Stimulated activated naive CD4-positive, alpha-beta T cell treated with Interleukin-2 at 50 U/mL for 16 hours (primary cell): Measurements from ENCODE around the gene TLR9.
"Not testable (repeated sequence)": the region's sequence is repeated elsewhere in the genome, so short reads cannot be mapped to it uniquely, and the experiment has no call there.

ENCODE experiments used
- DNase-seq: peaks from one replicate; lab custom pipeline; 2025; lab: John Stamatoyannopoulos, UW

TLR9 gene

DNA sequence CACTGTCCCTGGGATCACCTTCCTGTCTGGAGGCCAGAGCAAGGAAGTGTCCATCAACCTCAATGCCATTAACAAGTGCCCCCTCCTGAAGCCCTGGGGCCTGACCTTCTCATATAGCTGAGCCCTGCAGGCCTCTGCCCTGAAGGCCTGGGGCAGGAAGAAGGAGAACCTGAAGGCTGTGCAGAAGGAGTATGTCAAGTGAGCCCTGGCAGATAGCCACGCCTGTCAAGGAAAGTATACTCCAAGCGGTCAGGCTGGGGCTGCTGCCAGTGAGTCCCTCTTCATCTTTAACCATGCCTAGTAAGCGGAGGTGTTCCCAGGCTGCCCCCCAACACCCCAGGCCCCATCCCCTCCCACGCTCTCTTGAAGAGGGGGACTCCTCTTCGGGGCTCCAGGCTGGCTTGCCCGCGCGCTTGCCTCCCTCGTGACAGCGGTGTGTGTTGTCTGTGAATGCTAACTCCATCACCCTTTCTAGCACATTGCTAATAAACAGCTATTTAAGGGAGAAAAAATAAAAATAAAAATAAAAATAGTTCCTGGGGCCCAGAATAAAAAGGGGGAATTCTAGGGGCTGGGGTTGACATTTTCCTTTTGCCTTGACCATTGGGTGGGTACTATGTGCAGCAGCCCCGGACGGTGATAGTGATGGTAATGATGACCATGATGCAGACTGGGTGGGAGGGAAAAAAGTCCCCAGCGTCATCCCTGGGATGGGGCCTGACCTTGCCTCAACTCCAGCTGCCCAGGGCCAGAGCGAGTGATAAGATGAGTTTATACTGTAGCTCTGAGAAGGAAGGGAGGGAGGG is 30.8 kb downstream of the TLR9 start:
- no peak for DNase-seq

DNA sequence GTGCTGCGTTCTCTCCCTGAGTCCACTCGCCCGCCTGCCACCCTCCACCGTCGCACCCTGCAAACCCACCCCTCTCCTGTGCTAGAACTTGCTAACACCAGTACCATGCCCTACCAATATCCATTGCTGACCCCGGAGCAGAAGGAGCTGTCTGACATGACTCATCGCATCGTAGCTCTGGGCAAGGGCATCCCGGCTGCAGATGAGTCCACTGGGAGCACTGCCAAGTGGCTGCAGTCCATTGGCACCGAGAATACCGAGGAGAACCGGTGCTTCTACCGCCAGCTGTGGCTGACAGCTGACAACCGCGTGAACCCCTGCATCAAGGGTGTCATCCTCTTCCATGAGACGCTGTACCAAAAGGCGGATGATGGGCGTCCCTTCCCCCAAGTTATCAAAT is 32.4 kb downstream of the TLR9 start:
- DNase-seq: no peak

DNA sequence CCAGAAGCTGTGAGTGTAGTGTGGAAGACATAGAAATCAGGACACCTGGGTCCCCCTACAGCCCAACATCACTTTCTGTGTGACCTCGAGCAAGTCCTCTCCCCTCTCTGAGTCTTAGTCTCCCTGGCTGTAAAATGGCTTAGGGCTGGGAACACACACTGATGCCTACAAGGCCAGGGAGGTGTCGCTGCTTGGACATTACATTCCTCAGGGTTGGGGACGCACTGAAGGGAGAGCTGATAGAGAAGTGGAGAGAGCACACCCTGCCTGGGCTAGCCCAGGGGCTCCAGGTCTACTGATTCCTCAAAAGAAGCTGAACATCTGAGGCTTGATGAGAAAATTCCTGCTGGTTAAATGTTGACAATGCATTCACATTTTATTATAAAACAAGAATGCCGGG is 33.8 kb downstream of the TLR9 start:
- DNase-seq: no peak

DNA sequence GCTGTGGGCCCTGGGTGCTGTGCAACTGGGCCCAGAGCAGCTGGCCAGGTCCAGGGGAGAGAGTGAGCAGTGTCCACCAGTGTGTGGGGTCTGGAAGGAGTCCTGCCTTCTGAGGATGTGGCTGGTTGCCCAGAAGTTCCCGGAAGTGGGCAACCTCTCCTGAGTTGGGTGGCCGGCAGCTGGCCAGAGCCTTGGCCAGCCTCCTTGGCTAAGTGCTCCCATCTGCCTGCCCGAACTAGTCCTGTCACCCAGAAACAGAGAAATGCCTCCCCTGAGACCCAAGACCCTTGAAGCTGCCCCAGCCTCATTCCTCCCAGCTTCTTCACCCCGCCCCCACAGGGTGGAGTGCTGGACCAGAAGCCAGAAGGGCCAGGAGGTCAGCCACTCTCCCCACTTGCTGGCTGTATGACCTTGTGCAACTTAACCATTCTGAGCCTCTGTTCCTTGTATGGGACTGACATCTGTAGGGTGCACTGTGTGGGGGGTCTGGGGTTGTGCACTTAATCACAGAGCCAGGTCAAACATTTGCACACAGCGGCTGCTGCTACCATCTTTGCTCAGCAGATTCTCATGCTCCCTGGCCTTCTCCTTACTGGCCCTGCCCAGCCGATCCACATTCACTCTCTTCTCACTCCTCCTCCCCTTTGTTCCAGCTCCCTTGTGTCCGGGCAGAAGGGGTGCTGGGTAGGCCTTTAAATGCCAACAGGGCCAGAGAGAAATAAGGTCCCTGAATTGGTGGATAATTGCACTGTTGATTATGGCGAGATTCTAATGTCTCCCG is 35.0 kb downstream of the TLR9 start:
- no peak for DNase-seq

DNA sequence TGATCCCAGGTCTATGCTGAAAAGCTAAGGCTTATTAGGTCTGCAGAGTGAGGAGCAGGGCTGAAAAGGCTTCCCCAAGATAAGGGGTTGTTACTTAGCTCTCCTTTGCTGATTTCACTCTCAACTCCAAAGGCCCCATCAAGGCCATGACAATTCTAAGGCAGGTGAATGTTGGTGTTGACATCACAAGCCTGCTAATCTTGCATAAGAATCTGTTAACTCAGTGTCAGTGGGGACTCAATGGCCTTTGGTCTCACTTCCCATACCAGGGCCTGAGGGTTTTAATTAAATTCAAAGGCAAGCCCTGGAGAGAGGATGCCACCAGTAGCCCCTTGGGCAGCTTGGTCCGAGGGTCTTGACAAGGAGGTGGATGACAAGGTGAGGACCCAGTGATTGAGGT is 36.9 kb downstream of the TLR9 start:
- no peak for DNase-seq

DNA sequence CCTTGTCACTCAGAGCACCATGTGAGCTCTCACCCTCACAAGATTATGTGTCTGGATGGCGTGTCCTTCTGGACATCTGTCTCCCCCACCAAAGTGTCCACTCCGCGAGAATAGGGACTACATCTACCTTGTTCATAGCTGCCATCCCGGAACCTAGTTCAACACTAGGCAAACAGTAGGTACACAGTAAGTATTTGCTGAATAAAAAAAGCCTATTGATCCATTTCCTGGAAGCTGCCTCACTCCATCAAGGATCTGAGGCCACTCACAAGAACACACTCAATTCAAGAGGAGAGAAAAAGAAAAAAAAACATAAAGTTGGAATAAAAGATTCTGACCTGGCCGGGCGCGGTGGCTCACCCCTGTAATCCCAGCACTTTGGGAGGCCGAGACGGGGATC is 38.7 kb downstream of the TLR9 start:
- DNase-seq: no peak

DNA sequence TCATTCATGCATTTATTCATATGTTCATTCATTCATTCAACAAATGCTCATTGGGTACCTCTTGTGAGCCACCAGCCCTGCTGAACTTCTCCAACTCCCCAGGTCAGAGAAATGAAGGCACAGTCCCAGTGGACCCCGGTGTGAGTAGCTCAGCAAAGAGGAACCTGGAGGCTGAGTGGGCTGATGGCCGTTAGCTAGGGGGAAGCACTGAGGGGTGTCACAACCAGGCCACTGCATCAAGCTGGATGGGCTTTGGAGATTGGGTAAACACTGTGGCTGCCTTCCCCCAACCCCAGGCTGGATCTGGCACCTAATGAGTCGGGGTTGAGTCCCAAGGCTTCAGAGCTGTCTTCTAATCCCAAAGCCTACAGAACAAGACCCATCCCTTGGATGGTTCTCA is 39.6 kb downstream of the TLR9 start:
- no peak for DNase-seq

DNA sequence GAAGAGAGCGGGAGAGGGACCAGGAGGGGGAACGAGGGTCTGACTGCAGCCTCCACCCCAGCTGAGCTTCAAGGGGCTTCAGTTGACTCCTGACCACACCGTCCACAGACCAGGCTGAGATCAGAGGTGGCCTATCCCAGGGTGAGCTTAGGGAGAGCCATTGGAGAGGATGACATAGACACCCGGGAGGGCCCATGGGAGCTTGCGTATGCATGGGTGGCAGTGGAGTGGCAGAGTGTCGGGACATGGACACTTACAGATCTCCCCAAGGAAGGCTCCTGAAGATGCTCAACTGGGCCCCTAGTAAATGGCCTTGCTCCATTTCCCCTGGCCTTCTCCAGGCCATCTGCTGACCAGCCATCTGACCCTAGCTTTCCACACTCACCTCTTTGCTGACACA is 40.1 kb downstream of the TLR9 start:
- DNase-seq: no peak

DNA sequence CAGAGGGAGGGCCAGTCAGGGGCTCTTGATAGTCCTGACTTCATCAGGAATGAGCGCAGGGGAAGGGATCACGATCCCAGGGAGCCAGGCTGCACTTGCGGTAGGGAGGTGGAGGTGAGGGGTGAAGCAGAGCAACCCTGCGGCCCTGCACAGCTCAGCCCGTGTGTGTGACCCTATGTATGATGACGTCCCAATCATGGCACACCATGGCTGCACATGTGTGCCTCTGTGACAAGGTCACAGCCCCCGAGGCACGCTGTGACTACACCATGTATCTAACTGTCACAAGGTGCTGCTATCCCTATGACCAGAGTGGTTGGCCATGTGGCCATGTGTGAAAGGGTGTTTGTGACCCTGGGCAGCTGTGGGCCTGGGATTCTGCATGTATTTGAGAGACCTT is 40.8 kb downstream of the TLR9 start:
- DNase-seq: no peak

DNA sequence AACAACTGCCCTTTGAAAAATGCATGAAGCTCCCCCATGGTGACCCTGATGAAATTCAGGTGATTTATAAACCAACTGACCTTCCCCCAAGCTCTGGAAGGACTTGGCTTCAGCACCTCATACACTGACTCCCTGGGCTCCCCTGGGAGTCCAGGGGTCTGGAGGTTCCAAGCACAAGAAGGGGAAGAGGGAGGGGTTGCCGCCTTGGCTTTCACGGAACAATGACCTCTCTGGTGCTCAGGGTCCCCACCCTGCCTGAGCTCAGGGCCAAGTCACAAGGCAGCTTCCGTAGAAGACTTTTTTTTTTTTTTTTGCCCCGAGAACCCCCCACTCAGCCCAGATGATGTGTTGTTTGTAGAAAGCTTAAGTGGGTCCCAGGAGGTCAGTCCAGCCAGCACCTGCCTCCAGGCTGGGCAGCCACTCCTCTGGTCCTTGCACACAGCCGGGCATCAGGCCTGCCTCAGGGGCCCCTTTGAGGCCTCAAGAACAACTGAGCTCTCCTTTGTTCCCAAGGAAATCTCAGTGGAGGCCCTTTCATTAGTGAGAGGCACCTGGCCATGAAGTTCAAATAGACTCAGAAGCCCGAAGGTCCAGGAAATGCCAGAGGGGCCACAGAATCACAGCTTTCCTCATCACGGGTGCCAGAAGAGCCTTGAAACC is 41.5 kb downstream of the TLR9 start:
- DNase-seq: no peak

DNA sequence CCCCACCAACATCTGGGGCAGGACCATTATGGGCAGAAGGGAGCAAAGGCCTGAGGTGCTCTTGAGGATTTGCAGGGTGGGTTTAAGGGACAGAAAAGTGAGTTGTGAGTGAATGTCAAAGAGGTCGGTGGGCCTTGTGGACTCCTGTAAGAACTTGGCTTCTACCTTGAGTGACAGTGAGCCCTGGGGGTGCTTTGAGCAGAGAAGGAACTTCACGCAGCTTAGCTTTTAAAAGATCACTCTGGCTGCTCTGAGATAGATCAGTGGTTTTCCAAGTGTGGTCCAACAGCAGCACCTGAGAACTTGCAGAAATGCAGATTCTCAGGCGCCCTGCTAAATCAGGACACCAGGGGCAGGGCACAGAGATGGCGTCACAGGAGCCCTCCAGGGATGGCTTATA is 42.8 kb downstream of the TLR9 start:
- no peak for DNase-seq

DNA sequence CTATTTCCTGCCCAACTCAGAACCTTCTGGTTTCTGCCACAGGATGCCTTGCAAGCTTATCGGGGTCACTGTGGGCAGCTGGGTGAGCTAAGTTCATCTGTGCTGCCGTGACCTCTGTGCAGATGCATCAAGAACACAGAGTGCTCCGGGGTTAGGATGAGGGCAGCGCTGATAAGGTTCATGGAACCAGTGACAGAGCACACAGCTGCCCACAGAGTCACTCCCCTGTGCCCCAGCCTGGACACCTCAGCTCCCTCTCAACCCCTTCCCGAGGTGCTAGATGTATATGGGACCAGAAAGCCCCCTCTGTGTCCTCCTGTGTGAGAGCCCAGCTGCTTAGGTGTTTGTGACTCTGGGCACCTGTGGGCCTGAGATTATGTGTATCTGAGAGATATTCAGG is 43.2 kb downstream of the TLR9 start:
- no peak for DNase-seq

DNA sequence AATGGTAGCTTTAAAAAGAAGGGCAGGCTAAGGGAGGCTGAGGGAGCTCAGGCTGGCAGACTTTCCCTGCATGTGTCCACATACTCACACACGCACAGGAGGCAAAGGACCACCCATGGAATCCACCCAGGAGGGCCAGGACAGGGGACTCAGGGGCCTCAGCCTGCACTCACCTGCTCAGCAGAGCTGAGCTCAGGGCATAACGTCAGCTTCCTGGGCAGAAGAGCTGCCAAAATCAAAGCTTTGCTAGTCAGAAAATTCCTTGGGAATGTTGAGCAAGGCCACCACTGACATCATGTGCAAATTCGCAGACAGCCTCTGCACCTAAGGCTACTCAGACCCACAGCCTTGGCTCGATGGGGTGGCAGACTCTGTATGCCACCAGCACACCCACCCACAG is 43.9 kb downstream of the TLR9 start:
- DNase-seq: no peak

DNA sequence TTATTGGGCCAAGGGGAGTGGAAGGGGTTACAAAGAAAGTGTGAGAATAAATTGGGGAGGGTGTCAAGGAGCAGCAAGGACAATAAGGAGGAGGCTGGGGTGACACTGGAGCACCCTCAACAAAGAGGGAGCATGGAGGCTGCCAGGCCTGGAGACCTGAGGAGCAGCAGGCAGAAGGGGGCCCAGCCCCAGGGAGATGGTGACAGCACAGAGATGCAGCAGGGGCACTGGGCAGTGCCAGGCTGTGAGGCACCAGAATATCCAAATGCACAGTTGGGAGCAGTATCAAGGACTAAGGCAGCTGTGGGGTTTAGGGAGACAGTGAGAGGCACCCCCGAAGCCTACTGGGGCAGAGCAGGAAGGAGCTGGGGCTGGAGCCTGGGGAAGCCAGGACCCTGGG is 46.9 kb downstream of the TLR9 start:
- DNase-seq: no peak

DNA sequence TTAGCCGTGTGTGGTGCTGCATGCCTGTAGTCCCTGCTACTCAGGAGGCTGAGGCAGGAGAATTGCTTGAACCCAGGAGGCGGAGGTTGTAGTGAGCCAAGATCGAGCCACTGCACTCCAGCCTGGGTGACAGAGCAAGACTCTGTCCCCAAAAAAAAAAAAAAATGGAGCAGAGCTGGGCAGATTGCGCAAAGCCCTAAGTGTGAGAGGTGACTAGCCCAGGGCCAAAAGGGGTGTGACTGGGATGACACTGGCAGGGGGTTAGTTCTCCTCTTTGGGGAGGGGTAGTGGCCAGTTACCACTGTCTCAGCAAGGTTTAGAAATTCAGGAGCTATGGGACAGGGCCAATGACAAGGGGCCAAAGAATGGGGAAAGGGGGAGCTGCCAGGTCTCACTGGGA is 47.3 kb downstream of the TLR9 start:
- not testable (repeated sequence) for DNase-seq

DNA sequence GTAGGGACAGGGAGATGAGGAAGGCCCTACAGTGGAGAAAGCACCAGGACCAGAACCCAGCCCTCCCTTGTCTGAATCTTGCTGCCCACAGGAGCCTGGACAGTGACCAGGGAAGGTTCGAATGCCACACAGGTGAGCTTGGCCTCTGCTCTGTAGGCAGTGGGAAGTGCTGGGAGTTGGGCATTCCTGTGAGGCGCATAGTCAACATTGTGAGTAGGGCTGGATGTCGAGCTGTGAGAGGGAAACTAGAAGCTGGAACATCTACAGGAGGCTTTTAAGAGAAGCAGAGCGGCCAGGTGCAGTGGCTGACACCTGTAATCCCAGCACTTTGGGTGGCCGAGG is 47.8 kb downstream of the TLR9 start:
- DNase-seq: no peak

DNA sequence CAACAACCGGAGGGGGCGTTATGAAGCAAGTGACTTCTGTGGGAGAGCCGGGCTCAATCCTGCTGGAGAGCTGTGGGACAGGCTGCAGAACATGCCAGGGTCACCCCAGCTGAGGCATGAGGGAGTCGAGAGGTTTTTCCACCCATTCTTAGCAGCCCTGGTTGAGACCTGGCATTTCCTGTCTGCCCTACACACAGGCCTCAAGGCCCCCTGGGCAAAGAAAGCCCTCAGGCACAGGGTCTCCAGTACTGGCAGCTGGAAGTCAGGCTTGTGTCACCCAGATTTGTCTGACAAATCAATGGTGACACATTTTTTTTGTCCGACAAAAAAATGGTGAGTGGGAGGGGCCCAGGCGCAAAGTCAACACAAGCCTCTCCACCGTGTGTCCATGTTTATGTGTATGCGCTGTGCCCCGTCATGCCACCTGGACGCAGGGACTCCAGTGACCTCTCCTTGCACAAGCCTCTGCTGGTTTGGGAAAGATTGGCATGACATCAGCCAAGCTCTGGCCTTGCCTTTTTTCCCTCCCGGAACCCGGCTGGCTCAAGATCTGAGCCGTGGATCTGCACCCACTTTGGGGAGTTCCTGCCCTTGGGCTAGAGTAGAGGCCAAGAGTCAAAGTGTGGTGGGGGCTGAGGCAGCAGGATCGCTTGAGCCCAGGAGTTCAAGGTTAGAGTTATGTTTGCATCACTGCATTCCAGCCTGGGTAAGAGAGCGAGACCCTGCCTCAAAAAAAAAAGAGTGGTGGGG is 48.3 kb downstream of the TLR9 start:
- no peak for DNase-seq

DNA sequence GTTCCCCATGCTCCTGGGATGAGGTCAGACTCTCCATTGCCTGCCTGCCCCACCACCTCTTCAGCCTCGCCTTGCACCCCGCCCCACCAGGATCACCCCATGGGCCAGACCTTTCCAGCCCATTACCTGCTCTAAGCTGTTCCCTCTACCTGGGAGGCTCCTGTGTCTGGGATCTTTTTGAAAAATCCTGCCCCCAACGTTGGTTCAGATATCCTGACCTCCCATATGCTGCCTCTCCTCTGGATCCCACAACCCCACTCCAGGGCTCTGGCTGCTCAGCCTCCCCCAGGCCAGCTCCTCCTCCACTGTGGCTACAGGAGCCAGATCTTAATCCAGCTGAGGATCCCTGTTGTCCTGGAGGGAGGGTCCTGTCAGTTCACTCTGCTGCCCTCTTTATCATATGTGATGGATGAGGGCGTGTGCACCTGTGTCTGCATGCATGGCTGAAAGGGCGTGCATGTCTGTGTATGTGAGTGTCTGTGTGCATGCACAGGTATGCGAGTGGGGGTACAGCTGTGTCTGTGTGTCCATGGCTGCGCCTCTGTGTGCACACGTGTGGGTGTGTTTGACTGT is 49.2 kb downstream of the TLR9 start:
- no peak for DNase-seq

DNA sequence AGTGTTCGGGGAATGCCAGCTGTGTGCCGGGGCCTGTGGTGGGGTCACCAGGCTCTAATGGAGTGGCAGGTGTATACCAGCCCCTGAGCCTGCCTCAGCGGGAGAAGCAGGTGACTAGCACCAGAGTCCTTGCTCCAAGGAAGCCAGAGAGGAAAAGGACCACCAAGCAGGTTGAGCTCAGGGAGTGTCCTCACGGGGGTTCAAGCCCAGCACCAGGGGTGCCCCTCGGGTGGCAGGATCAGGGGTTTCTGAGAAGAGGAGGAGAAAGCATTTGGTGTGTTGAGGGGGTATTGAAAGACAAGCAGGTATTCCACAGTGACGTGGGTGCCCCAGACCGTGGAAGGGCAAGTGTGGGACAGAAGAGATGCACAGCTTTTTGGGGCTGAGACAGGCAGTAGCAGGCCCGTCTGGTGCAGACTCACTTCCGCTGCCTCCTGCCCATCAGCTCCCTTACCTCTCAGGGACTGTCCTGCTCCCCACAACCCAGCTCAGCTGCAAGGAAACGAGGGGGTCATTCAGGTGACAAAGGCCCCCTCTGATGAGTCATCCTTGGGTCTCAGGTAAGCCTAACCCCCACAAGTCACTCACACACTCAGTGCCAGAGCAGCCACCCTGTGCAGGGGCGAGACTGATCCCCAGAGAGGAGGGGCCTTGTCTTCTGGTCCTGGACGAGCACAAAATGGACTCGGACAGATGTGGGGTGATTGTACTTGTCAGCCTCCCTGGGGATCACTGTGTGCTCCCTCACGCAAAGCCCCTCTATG is 49.8 kb downstream of the TLR9 start:
- DNase-seq: no peak

DNA sequence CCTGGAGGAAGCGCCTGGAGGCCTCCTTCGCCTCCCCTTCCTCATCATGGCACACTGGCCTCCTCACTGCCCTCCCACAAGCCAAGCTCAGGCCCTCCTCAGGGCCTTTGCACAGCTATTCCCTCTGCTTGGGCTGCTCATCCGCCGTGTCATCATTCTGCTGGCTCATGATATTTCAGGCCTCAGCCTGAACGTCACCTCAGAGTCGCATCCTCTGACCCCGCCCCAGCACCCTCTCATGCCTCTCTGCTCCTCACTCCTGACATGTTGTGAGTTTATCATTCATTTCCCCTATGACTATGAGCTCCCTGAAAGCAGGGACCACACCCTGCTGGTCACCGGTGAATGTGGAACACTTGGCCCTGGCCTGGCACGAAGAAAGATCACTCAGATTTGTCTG is 50.5 kb downstream of the TLR9 start:
- no peak for DNase-seq

DNA sequence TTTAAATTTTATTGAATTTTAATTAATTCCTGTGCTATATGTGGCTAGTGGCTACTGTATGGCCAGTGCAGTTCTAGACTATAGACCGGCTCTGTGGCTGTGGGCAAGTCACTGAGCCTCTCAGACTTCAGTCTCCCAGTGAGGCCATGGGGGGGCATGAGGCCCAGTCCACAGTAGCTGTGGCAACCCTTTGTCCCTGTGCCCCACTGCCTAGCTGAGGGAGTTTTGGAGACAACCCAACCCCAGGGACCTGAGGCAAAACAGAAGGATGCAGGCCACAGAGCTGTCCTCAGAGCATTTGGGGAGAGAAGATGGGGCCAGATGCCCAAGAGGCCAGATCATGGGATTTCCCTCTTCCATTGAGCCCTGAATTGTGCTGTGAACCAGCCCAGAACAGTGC is 52.3 kb downstream of the TLR9 start:
- no peak for DNase-seq
